Stimulated activated CD8-positive, alpha-beta memory T cell treated with anti-CD3 and anti-CD28 coated beads, Interleukin-12 subunit alpha, Interleukin-12 subunit beta, amount 100 ng/mL, for 24 hours (primary cell): ENCODE measurements around the gene LRP8.
A peak's percentile ranks its signal among the peaks of the same experiment; 100 is the strongest.
"Not testable (repeated sequence)": the region's sequence is repeated elsewhere in the genome, so short reads cannot be mapped to it uniquely, and the experiment has no call there.

Experiments
- DNase-seq: peaks from one replicate; pipeline ENCODE4 v3.0.0-alpha.2; 2020; ENCODE audit errors: extremely low read depth

LRP8 gene

GRCh38 chr1:53284224-53285020 lies 43.4 kb downstream of the LRP8 start:
- DNase-seq = no peak

- DNase-seq = not testable (repeated sequence)
Measured at GRCh38 chr1:53283156-53283555, 44.7 kb downstream of the LRP8 start.

GRCh38 chr1:53281133-53281532 lies 46.7 kb downstream of the LRP8 start:
- no peak for DNase-seq

GRCh38 chr1:53280496-53280895 lies 47.4 kb downstream of the LRP8 start:
- DNase-seq = no peak

GRCh38 chr1:53279296-53280200 lies 48.3 kb downstream of the LRP8 start:
- DNase-seq = no peak

- DNase-seq = peak; percentile 26
Measured at GRCh38 chr1:53278298-53278725, 49.6 kb downstream of the LRP8 start.

- DNase-seq = no peak
Measured at GRCh38 chr1:53277326-53277725, 50.5 kb downstream of the LRP8 start.

- DNase-seq = no peak
Measured at GRCh38 chr1:53276902-53277281, 51.0 kb downstream of the LRP8 start.

GRCh38 chr1:53276153-53276901 lies 51.5 kb downstream of the LRP8 start:
- no peak for DNase-seq

GRCh38 chr1:53275566-53275965 lies 52.3 kb downstream of the LRP8 start:
- DNase-seq = no peak

- DNase-seq = no peak
Measured at GRCh38 chr1:53274541-53275185, 53.2 kb downstream of the LRP8 start.

GRCh38 chr1:53274026-53274425 lies 53.8 kb downstream of the LRP8 start:
- no peak for DNase-seq

- no peak for DNase-seq
Measured at GRCh38 chr1:53273526-53273925, 54.3 kb downstream of the LRP8 start.

- DNase-seq = no peak
Measured at GRCh38 chr1:53272349-53272748, 55.5 kb downstream of the LRP8 start.

- DNase-seq = no peak
Measured at GRCh38 chr1:53271446-53272090, 56.3 kb downstream of the LRP8 start.

GRCh38 chr1:53270873-53271272 lies 57.0 kb downstream of the LRP8 start:
- no peak for DNase-seq

GRCh38 chr1:53270107-53270506 lies 57.8 kb downstream of the LRP8 start:
- no peak for DNase-seq

GRCh38 chr1:53267761-53268160 lies 60.1 kb downstream of the LRP8 start:
- no peak for DNase-seq

- DNase-seq = no peak
Measured at GRCh38 chr1:53266038-53266437, 61.8 kb downstream of the LRP8 start.

GRCh38 chr1:53265581-53265980 lies 62.3 kb downstream of the LRP8 start:
- no peak for DNase-seq

- DNase-seq = no peak
Measured at GRCh38 chr1:53264048-53264447, 63.8 kb downstream of the LRP8 start.
